Measurements from ENCODE around the gene C2CD2.

The C2CD2 gene

DNA sequence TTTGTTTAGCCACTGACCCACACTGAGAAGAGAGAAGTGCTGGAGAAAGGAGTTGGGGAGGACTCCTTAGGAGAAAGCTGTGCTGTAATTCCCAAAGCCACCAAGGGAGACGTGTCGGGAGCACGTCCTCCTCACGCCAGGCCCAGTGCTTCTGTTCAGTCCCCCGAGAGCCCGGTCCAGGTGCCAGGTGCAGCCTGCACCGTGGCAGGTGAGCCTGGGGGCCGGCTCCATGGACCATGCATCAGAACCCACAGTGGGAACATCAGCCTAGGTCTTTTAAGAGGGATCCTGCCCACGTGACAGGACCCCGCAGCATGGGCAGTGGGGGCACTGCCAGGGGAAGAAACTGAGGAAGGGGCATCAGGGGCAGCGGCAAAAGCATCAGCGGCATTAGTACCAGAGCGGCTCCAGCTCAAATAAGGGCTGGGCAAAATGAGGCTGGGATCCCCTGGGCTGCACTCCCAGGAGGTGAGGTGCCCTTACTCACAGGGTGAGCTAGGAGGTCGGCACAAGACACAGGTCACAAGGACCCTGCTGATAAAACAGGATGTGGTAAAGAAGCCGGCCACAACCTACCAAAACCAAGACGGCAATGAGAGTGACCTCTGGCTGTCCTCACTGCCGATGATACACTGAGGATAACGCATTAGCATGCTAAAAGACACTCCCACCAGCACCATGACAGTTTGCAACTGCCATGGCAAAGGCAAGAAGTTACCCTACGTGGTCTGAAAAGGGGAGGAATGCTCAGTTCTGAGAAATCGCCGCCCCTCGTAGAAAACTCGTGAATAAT, 50.1 kb downstream of the C2CD2 start:
- DNase-seq: no peak

DNA sequence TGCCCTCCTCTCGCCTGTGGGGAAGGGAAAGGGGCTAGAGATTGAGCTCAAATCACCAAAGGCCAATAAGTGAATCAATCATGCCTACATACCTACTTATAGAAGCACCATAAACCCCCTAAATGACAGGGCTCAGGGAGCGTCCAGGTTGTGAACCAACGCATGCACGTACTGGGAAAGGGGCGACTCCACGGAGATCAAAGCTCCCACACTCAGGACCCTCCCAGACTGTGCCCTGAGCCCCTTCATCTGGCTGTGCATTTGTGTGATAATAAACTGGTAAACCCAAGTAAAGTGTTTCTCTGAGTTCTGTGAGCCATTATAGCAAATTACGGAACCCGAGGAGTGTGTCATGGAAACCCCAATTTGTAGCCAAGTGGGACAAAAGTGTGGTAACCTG, 50.9 kb downstream of the C2CD2 start:
- DNase-seq: no peak

DNA sequence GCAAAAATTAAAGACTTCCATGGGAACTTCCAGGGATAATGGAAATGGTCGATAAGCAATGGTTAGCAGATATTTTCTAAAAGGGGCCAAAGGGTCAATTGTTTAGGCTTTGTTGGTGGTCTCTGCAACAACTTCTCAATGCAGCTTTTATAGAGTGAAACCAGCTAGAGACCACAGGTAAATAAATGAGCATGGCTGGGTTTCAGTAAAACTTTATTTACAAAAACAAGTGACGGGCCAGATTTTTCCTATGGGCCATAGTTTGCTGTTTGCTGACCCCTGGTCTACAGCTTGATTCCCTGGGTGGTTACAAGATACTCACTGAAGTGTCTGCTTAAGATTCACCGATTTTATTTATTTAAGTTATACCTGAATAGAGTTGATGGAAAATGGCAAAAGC, 52.0 kb downstream of the C2CD2 start:
- no peak for DNase-seq

DNA sequence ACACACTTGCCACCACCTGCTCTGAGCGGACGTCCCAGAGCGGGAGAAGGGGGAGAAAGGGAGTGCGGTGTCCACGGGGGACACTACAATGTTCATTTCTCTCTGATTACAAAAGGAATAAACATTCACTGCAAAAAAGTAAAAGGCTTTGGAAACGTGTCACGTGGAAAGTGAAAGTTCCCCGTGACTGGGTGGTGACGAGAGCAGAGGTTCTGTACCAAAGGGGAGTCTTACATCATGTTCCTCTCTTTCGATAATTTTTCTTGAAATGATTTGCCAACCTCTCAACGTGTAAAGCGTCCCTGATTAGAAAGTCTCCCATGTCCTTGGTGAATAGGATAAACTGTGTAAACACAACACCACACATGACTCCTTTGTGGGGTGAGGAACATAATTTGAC, 52.7 kb downstream of the C2CD2 start:
- no peak for DNase-seq

DNA sequence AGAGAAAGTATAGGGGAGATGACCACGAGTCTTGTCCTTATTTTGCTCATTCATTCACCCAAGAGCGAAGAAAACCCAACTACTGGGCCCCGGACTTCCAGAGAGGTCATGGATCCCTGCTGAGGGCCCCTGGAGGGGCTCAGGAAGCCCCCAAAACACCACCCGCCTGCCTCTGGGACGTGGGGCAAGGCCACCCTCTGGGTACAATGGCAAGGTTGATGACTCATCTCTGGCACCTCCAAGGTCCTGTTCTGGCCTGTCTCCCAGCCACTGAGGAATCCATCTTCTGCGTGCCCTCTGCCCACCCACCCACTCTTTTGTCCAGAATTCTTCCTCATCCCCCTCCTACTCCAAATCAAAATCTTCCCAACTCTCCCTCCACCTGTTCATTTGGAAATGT, 53.4 kb downstream of the C2CD2 start:
- DNase-seq: no peak

DNA sequence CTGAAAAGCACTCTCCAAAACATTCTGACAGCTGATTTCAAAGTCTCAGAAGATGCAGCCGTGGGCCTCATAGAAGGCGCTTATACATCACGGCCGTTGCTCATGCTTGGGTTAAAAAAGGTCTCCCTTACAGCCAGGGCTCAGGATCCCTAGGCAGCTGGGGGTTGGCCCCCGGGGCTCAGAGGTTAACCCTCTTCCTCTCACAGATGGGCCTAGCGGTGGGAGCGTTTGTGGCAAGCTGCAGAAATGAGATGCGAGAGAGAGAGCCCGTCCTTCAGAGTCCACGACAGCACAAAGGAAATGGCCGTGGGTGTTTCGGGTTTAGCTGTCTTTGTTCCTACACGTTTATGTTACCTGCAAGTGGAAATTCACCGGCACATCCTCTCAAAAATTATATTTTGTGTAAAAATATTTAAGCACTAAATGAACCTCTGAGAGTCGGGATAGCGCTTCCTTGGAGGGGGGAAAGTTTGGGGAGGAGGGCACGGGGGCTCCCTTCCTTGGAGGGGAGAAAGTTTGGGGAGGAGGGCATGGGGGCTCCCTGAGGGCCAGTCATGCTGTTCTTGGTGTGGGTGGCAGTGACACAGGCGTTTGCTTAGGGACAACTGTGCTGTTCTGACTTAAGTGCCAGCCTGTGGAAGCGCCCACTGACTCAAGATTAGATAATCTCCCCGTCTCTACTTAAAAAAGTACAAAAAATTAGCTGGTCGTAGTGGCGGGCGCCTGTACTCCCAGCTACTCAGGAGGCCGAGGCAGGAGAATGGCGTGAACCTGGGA, 54.2 kb downstream of the C2CD2 start:
- no peak for DNase-seq

DNA sequence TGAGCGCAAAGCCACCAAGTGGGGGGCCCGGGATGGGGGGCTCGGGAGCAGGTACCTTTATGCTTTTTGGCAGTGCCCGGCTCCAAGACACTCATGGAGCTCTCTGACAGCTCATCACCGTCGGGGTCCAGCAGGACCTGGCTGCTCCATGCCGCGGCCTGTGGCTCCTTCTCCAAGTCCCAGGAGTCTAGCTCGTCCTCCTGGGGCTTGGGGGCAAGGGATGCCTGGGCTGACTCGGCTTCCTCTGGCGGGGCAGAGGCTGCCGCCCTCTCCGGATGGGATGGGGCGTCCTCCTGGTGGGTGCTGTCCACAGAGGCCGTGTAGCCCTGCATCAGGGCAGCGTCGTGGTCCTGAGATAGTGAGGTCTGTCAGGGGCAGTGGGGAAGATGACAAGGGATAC, 54.8 kb downstream of the C2CD2 start:
- DNase-seq: no peak

DNA sequence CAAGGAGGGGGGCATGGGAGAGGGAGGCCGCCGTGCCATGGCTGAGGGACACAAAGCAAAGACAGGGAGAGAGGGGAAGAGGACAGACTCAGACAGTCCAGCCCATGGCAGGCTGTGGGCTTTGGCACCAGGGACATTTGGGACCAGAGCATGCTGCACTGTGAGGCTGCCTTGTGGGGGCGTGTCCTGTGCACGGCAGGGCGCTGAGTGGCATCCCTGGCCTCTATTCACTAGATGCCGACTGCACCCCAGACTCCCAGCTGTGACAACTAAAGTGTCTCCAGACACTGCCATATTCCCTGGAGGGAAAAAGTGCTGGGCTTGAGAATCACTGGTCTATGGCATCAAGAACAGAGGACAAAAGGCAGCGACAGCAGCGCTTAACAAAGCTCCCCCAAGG, 56.1 kb downstream of the C2CD2 start:
- DNase-seq: no peak

DNA sequence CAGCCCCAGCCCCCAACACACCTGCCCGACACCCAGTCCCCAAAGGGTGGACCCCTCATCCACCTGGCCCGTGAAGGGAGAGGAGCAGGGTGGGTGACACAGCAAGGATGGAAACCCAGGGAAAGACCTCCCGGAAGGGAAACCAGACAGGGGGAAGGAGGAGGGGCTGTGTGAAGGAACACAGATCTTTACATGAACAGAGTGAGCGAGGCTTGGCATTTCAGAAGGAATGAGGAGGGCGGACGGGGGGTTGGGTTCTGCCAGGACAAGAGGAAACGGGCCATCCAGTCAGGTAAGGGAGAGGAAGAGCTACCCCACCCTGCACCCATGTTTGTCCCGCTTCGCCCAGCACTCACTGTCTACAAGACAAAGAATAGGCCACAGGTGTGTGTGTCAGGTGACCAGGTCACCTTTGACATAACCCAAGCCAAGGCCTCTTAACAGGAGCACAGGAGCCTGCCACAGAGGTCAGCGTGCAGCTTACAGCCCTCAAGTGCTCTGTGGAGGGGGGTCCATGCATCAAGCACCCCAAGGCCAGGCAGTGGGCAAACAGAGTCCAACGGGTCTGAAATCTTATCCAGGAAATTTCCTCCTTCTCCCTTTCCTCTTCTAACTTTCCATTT, 56.7 kb downstream of the C2CD2 start:
- DNase-seq: no peak

DNA sequence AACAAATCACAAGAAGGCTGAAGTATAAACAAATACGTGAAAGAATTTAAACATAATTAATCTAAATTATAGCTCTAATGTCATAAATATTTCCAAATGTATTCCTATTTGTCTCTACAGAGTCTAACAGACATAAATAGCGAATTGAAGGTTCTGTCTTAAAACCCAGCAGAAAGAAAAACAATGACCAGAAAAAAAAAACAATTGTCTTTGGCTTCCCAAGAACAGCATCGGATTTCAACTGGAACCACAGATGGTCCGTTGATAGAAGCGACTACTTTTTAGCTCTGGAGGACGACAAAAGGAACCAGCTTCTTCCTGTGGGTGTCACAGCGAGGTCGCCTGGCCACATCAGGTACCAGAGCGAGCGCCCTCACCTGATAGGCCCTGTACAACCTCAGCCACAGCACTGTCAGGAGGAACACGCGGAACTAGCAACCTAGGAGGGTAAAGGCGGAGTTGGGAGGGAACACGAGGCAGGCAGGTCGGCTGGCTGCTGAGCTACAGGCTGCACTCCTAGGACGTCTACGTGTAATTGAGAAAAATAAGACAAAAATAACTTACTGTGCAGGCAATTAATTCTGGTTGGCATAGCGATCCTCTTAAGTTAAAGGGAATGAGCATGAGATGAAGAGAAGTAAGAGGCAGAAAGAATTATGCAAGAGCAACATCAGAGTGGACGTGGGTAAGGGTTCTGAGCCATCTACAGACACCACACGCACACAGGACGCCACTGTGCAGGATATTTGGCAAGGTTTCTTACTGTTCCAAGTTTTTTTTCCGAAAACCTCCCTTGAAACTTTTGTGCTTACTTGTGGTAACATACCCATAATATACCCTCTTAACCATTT, 58.0 kb downstream of the C2CD2 start:
- no peak for DNase-seq

DNA sequence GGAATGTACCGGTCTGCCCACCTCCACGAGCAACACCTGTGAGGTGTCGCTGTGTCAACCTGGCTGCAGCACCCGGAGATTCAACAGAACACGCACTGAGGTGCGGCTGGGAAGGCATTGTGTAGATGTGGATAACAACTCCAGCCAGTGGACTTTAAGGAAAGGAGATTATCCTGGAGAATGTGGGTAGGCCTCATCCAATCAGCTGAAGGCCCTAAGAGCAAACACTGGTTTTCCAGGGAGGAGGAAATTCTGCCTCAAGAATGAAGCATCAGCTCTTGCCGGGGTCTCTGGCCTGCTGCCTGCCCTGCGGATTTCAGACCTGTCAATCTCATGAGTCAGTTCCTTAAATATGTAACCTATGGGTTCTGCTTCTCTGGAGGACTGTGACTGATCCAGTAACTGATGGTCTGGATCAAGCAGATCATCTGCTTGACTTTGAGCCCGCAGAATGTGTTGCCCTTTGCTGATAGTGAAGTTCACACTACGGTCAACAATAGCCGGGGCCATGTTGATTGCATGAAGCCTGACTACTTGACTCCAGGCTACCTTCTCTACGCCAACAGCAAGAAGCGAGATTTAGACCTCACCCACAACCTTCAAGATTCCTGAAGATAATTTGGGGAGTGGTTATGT, 58.8 kb downstream of the C2CD2 start:
- no peak for DNase-seq

DNA sequence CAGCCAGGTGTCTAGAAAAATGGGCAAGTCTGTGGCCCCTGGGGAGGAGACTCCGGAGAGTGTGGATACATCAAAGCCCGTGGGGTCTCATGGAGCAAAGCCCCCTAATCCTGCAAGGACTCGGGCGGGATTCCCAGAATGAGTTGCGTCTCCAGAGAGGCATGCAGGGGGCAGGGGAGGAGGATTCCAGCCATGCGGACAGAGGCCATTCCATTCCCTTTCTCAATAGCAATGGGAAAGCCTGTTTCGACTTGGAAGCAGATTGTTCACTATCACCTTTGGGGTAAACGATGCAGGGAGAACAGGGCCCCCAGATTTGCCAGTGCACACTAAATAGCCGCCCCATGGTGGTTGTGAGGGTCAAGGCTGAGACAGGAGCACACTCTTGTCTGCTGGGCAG, 59.3 kb downstream of the C2CD2 start:
- no peak for DNase-seq

DNA sequence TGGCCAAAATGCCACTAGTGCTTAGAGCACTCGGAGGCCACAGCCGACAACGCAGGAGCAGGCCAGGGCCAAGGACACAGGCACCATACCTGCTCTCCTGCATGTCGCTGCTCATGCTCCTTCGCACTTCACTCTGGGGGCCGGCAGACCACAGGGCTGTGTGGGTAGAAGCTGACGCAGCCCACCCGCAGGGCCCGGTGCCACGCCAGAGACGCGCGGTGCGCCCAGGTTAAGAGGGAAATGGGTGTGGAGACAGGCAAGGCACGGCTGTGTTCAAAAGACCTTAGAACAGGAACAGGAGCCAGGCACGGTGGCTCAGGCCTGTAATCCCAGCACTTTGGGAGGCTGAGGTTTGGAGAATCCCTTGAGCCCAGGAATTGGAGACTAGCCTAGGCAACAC, 61.1 kb downstream of the C2CD2 start:
- DNase-seq: no peak

DNA sequence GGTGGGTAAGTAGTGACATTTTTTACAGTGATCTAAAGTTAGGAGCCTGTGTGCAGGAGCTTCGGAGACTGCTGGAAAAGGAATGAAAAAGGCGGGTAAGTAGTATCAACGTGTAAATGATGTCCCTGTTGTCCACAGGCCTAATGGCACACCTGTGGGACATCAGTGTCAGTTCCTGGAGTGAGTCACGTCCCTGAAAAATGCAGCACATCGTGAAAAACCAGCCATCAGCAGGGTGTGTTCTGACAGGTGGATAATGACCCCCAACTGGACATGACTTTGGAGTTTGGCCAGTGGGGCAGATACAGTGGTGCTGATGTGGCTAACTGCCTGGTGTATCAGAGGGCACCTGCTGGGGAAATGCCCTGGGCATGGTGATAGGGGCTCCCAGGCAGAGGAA, 62.7 kb downstream of the C2CD2 start:
- no peak for DNase-seq

DNA sequence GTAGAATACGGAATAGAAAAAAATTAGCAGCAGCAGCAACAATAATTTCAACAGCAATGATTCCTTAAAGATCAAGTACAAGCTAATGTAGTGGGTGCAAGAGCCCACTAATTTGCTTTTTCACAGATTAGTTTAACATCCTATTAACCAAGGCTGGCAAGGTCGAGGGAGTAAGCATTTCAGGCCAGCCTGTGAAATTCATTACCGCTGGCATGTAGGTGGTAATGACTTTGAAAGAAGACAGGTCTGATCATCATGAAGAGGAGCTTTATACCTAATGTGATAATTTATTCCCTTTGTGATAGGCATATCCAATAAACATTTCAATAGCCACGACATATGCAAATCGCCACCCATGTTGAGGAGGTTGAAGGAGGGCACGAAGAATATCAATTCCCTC, 63.5 kb downstream of the C2CD2 start:
- DNase-seq: no peak

DNA sequence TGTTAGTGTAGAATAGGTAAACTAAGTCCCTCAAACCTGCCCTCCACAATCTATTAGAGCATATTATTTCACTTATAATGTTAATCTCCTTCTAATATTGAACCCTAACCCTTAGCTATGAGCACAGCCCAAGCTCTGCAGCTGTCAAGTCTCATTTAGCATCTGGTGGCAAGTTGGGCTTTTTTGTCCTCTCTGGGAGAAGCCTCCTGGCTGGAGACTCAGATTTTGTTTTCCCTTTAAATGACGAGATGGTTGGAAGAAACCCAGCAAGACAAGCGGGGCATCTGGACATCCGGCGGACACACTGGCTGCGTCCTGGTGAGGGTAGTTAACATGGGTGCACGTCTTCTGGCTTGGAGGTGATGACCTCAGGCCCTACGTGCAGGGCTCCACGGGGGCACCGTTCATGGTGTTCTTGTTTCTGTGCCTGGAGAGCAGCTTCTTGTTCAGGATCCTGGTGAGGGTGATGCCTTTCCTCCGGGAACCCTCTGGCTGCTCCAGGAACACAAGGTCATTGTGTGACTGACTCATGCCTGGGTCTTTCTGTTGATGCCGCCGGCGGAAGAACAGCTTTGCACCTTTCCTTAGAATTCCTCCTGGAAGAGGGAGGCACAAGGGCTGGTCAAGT, 65.0 kb downstream of the C2CD2 start:
- DNase-seq: no peak

DNA sequence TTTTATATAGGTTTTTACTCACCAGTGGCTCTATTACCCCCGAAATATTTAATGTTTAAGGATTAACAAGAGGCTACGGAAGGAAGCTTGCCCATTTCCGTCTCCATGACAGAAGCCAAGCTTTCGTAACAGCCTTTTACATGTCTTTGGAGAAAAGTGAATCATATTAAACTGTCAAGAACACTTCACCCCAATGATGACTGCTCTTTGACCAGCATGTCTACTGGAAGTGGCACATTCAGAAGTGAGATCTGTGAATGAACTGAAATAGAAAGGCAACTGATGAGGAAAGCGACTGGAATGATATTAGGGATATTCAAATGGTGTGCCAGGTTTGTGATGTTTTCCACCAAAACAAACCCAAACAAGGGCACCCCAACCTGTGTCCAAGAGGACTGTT, 66.2 kb downstream of the C2CD2 start:
- DNase-seq: no peak

DNA sequence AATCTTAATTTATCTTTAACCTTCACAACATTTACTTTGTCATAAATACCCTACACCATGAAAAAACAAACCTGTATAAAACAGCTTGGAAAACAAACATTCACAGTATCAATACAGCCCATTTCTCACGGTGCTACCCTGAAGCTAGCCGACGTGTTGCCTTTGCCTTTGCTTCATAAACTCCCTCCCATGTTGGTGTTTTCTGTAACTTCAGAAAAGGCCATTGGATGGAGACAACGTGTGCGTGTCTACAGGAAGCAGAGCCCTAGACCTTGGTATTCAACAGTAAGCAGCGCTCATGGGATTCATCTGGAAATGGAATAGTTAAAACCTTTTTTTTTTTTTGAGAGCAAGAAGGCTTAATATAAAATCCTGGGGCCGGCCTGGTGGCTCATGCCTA, 67.5 kb downstream of the C2CD2 start:
- no peak for DNase-seq

DNA sequence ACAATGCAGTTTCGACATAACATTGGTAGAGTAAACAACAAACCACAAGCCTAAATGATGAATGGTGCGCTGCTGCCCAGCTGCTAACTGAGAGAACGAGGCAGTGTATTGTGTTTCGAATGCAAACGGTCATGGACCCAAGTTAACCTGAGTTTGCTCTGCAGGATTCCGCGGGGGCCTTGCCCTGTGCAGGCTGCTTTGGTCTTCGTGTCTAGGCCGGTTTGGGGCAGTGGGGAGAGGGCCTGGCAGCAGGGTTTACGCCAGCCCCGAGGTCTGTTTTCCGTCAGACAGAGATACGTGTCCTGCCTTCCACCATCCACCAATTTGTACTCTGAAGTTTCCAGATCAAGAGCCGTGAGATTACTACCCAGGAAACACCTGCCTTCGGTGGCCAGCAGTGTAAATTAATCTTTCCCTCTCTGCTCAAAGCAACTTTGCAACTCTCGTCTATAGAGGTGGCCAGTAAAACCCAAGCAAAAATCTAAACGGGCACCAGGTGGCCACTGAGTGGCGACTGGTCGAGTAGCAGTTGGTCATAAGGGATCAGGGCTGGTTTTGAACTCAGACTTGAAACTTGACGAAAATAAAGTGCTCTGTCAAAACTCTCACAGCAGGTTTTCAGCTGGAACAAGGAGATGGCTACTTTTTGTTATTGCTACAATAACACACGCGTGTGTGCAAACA, 68.3 kb downstream of the C2CD2 start:
- no peak for DNase-seq

DNA sequence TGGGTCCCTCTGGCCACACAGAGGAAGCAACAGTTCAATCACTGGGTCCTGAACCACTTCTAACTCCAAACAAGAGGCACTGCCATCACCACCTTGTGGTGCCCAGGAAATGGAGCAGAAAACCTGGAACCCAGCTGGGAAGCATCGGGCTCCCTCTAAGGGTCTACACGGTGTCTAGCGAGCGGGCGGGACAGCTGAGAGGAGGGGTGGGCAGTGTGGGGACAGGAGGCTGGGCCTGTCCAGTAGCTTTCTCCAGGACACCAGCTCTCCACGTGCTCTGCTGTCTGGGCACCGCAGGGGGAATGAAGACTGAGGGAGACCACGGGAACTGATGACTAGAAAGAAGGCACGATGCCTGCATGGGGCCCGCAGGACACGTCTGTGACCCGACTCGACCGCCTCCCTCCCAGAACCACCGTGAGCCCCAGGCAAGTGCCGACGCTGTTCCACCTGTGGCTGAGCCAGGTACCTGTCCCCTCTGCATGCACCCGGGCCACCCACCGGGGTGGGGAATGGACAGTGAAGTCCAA, 69.3 kb downstream of the C2CD2 start:
- DNase-seq: no peak

DNA sequence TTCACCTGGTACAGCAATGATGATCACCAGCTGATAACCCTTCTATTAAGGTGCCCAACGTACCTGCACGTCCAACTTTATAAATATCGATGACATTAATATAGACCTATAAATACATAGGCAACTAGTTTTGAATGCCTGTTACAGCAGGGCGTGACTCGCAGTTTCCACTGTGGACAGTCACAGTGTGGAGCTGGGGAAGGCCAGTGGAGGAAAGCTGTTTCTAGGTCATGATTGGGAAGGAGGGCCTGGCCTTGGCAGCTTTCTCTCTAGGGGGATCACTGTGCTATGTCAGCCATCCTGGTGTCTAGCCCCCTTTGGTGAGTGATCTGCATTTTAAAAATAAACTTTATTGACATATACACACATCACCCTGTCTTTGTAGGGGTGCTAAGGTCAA, 70.2 kb downstream of the C2CD2 start:
- DNase-seq: no peak

All from T1000 (cell line).